NCI-H2196 (cell line): ENCODE results near the gene MBP.

ENCODE experiments used
- DNase-seq: peaks from one replicate; lab custom pipeline; 2025; ENCODE audit not compliant: unreplicated experiment; lab: John Stamatoyannopoulos, UW

The MBP gene

DNA sequence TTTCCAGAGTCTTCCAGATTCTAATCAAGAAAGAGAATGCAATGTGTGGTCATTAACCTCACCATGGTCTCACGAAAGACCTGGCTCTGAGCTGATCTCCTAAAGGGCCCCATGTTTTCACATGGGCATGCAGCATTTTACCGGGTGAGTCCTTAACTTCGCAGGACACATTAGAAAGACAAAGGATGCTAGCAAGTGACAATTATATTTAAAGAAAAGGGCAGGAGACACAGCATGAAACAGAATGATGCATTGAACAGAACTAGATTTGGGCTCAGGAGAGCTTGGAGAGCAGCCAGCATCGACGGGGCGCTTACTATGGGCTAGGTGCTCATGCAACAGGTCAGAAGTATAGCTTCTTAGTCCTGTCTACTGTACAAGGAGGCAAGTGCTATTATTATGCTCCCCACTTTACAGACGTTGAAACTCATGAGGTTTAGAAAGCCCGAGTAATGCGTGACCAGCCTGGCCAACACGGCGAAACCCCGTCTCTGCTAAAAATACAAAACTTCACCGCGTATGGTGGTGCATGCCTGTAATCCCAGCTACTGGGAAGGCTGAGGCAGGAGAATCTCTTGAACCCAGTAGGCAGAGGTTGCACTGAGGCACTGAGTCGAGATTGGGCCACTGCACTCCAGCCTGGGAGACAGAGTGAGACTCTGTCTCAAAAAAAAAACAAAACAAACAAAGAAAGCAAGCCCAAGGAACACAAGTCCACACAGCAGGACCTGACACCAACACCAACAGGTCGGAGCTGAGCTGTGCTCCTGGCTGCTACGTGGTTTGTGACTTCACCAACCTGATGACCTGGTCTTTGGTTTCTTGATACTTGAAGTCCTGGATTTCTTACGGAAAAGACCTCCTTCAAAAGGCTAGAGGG, 16.1 kb downstream of the MBP start:
- no peak for DNase-seq

DNA sequence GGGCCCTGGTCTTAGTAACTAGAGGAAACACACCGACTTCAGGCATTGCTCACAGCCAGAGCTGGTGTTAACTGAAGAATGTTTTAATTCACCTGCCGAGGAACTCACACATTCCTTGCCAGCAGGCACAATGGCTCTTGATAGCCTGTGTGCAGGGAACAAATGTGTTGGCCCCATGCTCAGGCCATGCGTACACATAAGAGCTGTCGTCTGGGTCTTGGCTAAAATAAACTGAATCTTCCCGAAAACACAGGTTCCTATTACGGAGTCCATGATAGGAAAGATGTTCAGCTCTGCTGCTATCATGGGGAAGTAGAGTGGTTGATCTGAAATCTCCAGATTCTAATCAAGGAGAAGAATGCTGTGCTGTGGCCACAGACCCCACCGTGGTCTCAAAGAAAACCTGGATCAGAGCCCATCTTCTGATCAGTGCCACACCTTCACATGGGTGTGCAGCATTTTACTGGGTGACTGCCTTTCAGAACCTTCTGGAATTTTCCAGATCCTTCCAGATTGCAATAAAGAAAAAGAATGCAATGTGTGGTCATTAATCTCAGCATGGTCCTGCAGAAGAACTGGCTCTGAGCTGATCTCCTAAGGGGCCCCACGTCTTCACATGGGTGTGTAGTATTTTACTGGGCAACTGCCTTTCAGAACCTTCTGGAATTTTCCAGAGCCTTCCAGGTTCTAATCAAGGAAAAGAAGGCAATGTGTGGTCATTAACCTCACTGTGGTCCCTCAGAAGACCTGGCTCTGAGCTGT, 17.2 kb downstream of the MBP start:
- no peak for DNase-seq

DNA sequence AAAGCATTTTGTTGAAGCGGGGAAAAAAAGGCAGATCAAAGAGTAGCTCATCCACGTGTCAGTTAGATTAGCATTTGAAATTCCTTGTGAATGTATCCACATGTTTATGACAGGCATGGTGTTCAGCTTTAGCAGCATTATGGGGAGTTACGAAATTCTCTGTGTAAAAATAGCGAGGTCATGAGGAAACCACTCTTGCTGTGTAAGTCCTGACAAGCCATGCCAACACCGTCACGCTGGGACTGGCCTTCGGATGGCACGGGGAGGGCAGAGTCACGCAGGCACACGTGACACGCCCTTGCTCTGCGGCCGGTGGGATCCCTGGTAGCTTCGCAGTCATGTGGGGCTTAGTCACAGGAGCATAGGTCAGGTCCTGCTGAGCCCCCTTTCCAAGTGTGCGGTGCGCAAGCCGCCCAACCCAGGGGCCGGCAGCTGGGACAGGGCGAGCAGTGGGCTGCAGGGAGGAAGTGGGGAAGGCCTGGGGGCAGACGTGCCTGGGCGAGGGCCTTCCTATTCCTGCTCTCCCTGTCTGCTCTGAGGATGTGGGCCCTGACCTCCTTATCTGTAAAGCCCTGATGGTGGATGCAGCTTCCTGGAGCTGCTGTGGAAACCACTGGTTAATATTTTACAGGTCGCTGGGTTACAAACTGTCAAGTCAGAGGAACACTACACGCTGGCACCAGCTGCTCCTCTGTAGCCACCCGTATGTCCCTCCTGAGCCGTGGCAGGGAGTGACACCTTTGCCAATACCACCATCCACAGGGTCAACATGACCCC, 18.0 kb downstream of the MBP start:
- no peak for DNase-seq

DNA sequence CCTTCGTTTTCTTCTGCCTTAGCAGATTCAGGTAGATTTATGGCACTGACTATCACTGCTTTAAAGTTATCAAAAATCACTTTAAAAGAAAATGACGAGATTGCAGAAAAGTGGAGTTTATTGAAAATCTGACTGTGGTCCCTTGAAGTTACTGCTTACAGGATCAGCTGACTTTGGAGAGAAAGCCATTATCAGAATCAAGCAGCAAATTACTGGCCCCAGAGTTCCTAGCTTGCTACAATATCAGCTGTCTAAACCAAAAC, 18.5 kb downstream of the MBP start:
- no peak for DNase-seq

DNA sequence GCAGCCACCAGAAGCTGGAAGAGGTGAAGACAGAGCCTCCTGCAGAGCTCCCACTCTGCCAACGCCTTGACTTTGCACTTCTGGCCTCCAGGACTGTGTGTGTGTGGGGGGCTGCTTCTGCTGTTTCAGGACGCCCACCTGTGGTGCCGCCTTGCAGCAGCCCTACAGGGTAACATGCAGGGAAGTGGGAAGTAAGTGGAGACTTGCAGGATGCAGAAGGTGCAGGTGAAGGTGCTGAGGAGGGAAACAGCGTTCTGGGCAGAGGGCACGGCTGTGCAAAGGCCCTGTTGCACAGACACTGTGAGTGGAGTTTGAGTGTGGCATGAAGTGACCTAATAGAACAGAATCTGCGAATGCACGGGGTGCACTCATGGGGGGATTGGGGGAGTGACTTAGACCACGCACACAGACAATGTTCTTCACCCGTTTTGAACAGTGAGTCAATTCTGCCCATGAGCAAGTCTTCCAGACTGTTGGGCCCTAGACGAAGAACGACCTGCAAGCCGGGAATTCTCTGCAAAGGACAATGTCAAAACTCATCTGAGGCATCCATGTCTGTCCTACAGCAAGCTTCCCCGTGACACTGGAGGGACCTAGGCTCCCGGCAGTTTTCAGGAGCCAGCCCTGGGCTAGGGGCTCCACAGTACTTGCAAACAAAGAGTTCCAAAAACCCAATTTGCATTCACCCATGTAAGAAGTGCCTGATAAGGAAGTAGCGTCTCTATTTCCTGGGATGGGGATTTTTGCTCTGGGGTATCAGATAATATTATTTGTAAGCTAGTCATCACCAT, 19.0 kb downstream of the MBP start:
- DNase-seq, result no peak

DNA sequence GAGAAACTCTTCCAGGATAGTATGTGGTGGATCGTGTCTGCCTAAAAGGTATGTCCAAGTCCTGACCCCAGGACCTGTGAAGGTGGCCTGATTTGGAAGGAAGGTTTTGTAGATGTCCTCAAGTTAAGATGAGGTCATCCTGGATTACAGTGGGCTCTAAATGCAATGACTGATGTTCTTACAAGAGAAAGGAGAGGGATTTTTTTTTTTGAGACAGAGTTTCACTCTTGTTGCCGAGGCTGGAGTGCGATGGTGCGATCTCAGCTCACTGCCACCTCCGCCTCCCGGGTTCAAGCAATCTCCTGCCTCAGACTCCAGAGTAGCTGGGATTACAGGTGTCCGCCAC, 19.9 kb downstream of the MBP start:
- DNase-seq, result no peak

DNA sequence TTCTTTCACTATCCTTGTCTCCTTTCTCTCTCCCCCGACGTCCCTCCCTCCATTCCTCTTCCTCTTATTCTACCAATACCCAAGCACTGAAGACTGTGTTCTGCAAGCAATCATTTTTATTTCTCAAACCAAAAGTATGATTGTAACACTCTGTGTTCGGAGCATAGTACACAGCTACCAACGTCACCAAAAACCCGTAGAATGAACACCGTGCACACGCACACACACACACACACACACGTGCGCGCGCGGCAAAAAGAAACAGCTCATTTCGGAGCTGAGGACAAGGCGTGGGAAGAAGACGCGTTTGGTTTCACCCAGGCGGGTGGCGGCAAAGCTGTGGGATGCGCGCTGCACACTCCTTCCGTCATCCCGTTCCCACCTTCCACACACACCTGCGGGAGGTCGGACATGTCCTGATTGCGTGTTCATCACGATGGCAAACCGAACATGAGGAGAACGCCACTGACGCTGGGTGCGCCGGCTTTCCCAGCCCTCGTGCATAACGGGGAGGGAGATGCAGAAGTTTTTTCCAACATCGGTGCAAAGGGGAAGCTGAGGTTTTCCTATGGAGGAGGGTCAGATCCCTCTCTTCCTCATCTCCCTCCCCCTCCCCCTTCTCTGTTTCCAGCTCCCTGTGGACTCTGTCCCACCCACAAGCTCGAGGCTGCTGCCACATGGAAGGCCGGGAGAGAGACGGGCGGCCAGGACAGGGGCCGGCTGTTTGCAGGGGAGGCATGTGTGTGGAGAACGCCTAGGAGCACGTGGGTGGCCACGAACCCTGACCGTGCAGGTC, 20.4 kb downstream of the MBP start:
- no peak for DNase-seq

DNA sequence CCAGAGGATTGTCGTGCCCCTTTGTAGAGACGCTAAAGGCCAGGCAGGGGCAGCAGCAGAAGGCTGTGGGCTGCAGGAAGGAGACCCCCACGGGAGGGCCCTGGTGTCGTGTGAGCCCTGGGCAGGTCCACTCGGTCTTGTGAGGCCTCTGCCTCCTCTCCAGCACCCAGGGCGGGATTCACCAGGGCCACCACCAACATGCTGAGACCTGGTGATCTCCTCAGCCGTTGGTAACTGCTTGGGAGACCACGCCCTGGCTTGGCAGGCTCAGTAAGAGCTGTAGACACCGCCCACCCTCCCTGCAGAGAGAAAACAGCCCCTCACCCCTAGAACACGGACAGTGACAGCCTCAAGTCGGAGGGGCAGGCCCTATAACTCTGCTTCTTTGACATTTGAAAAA, 21.1 kb downstream of the MBP start:
- DNase-seq, result no peak

DNA sequence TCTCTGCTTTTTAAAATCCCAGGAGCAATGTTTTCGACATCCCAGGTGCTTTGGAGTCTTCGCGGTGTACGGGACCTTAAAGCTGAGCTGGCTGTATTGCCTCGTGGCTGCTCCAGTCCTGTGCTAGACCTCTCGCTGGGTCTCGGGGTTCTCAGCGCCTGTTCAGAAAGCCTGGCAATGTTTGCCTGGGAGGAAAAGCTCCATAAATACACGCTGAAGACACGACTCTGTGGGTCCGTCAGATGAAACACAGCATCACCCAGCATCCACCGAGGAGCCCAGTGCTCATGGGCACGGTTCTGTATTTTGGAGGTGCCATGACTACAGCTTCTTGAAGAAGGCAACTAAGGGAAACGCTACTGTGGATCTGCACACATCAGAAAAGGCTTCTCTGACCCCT, 21.6 kb downstream of the MBP start:
- no peak for DNase-seq

DNA sequence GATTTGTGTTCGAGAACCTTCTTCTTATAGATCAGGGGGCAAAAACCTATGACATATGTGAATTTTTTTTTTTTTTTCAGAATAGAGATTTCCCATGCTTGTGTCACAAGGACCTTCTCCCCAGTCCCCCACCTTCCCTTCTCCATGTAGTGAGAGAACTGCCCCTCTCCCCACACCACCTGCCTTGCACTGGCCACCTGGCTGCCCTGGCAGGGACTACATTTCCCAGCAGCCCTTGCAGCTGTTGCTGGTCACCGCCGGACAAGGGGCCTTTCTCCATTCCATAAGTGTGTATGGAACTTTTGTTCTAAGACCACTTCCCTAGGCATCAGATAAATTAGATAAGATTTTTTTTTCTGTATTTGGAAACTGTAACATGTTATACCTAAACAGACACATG, 22.2 kb downstream of the MBP start:
- DNase-seq, result no peak

DNA sequence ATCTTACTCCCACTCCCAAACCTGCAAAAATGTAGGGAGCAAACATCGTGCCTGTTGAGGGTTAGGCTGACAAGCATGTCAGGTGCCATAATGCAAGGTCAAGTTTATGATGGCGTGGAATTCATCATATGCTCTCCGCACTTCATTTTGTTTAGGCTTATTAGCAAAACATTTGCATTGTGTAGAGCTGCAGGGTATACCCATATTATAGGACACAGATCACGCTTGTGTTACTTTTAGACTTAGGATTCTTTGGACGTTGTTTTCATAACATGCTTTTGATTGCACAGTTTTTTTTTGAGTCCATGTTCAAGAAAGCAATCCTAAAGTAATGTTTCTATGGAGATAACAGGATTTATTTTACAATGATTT, 22.9 kb downstream of the MBP start:
- no peak for DNase-seq

DNA sequence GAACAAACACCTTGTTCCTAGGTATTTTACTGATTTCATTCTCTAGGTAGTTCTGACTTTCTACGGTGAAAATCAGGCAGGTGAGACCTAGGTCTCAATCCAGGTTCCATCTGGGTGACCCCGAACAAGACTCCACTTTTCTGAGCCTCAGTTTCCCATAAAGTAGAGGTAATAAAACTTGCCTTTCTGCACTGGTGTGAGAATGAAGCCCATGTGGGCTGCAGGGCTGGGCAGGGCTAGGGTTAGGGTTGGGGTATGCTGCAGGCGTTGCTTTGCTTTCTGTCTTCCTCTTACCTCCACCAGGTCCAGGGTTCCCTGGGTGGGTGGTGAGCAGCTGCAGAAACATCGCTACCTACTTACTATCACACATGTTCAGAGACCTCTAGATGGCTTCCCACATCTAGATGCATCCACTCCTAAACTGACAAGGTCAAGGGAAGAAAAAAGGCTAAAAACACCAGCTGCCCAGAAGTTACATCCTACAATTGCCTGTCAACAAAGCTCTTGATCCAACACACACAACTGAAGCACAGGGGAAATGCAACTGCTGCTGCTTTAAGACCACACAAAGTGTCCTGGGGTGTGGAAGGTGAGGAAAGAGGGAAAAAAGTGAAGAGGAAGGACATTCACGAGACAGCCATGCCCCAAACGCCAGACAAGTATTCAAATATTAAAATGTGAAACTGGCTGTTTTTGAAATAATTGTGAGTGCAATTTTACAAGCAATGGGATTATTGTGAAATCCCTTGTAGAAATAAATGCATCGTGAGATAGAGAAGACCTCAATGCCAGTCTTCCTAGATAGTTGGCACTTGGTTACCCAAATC, 23.5 kb downstream of the MBP start:
- no peak for DNase-seq

DNA sequence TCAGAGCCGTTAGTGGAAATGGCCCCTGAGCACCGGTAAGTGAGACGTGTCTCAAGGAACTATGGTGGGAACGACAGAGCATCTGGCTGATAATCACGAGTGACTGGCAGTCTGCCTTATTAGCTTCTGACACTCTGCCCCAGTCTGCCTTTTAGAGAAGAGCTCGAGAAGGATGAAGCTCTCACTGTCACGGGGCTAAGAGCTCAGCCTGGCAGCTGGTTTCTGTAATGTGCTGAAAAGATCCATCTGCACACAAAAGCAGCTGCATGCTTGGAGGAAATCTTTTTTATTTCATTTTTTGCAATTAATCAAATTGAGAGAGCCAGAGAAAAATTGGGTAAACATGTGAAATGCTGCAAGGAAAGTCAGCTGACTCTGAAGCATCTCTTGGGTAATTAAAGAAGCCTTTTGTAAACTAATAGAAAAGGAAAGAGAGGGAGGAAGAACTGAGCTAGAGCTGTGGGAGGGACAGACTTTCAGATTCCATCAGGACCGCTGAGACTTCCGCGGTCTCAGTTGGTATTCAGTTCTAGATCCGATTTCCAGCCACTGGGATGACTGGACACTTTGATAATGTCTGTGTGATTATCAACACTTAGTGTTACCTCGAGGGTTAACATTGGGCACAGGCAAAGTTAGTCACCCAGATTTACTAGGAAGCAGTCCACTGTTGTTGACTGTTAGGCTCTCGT, 24.4 kb downstream of the MBP start:
- no peak for DNase-seq

DNA sequence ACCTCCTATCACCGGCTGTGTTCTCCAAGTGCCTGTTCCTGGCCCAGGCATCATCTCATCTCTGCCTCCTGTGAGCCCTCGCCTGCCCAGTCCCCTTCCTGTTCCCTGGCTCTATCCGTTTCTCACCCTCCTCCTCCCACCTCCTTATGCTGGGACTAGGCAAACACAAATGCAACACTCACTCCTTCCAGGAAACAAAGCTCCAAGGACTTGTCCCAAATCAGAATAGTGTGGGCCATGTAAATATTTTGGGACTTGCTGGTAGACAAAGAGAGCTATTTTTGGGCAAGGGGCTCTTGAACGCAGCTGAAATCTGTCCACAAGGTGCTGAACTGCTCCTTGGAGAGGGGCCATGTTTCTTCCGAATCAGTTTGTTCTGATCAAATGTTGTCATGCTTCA, 25.3 kb downstream of the MBP start:
- DNase-seq, result no peak

DNA sequence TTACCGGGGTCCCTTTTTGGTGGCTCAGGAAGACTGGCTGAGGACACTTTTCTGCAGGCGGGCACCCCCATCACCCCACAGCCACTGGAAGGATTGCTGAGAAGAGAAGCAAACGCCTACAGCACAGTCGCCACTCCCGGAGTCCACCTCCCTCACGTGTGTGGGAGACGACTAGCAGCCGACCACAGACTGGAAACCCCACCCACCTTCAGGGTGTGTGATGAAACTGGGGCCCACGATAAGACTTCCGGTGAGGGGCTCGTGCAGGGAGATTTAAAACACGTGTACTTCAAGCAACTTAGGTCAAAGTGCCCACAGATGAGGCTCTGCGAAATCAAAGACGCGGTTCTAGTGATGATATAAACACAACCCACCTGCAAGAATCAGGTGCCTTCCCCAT, 26.3 kb downstream of the MBP start:
- no peak for DNase-seq

DNA sequence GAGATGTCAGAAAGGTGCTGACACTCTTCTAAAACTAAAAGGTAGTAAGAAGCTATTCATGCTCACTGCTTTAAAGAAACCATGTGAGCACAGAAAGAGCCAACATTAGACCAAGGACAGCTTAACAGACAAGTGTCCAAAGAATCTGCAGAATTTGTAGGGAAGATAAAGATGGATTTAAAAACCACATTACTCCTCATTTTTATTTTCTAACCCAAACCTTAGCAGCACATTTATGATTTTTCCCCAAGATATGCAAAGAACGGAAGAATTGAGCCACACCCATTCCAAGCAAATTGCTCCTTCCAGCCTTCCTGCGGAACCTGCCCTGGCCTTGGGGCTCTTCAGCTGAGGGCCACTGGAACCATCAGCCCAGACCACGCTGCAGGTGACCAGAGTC, 26.9 kb downstream of the MBP start:
- DNase-seq, result no peak

DNA sequence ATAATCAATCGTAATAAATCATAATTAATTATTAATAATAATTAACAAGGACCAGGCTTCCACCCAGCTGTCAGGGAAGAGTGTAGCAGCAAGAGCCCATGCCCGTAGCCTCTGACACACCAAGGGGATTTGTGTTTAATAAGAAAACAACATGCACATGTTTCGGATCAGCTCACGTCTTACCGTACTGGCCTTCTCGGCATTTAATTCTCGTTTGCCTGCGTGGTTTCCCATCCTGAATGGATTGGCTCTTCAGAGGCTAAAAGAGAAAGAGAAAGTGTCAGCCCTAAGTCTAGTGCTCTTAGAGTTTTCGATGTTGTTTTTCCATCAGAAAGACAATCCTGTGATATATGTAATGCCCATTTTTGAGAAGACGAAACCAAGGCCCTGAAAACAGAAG, 27.6 kb downstream of the MBP start:
- no peak for DNase-seq

DNA sequence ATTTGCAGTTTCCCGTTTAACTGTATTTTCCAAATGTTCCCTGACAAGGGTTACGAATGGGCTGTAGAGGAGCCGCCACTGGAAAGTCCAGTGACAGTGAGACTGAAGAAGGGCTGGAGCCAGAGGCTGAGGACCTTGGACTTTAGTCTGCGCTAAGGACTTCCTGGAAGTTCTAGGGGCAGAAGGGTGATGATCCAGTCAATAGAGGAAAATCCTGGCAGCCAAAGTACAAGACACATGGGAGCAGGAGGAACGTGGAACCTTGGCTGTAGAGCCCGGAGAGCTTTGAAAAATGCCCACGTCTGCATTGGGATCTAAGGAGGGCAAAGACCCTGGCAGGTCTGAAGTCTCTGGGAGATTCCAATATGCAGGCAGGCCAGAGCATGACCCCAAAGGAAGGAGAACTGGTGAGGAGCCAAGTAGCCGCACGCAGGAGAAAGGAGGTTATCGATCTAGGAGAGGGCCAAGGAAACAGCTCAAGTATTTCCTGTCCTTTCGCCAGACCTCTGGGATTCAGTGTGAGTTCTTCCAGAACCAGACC, 28.5 kb downstream of the MBP start:
- DNase-seq, result no peak
